Testis (tissue), 5 donors: ENCODE measurements around the gene CISD2. TPM values are rescaled to one million over a fixed set of nuclear protein-coding genes. Genes with fewer than 3 reads are reported as not detected.
A peak's percentile ranks its signal among the peaks of the same experiment; 100 is the strongest.
"Not testable (repeated sequence)": the region's sequence is repeated elsewhere in the genome, so short reads cannot be mapped to it uniquely, and the experiment has no call there.

ENCODE experiments used
- DNase-seq: peaks from one replicate; pipeline ENCODE4 v3.0.0-alpha.2; 2019
- H3K27ac ChIP-seq, 2 donors: fragments of 200-600 bp; sonication (generic); one replicate each; pipeline ENCODE4 v1.5.1; 2019
- H3K27me3 ChIP-seq: fragments of 200-600 bp; sonication (generic); one replicate; pipeline ENCODE4 v1.5.1; 2019
- H3K36me3 ChIP-seq: fragments of 200-600 bp; sonication (generic); one replicate; pipeline ENCODE4 v1.5.1; 2017; ENCODE audit warnings: low read depth; ENCODE audit errors: missing control alignments
- H3K4me1 ChIP-seq: fragments of 200-600 bp; sonication (generic); one replicate; pipeline ENCODE4 v1.5.1; 2019
- H3K4me3 ChIP-seq, 2 donors: fragments of 200-600 bp; sonication (generic); one replicate each; pipeline ENCODE4 v1.5.1; 2017 to 2019
- H3K9me3 ChIP-seq: fragments of 200-600 bp; sonication (generic); one replicate; pipeline ENCODE4 v1.5.1; 2017
- POLR2A ChIP-seq: fragments of 450-650 bp; IDR thresholded peaks from one replicate; pipeline ENCODE4 v1.6.1; 2017; ENCODE audit warnings: antibody characterized with exemption, mild to moderate bottlenecking, moderate library complexity
- WGBS, 2 donors: methylation state at CpG; one replicate each; pipeline ENCODE4 v1.1.5; 2018; 5-methylcytosine and 5-hydroxymethylcytosine counted together
- intact Hi-C: fragments of 100-400 bp; cut with DNase I; formaldehyde crosslinking; loops from one replicate; pipeline ENCODE4 v1.15.1; 2023; ENCODE audit warnings: low total_unique reads
- long read RNA-seq, 2 donors: transcript quantifications; one replicate each; lab custom pipeline, GENCODE V29; 2026
- polyA plus RNA-seq: library from polyadenylated mRNA; stranded (reverse); fragments of 350-450 nt; fragmentation: Illumina TruSeq; extraction: RNeasy Lipid Tissue Mini Kit (QIAGEN cat#74804); gene quantifications from one replicate; pipeline ENCODE4 v1.2.3, GENCODE V29; 2014; ENCODE audit warnings: low read depth, low replicate concordance; ENCODE audit not compliant: insufficient read depth
- total RNA-seq, 2 donors: library from RNA; depleted of rRNA; stranded (reverse); fragments of >200 nt; gene quantifications; one replicate each; pipeline ENCODE4 v1.2.3, GENCODE V29; 2016
- TF ChIP-seq, protein P1 (sequence below), 3 experiments: fragments of 450-650 bp in 2 of 3; fragments of 200-600 bp in 1 of 3; sonication (generic) in 1 of 3; IDR thresholded peaks; one replicate each; pipeline ENCODE4 v1.5.1; 2016 to 2019; ENCODE audit warnings: antibody characterized with exemption in 3 of 3, mild to moderate bottlenecking in 2 of 3, moderate library complexity in 1 of 3

CISD2 gene, protein sequence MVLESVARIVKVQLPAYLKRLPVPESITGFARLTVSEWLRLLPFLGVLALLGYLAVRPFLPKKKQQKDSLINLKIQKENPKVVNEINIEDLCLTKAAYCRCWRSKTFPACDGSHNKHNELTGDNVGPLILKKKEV
- total RNA-seq, result 10 to 100 TPM in 1 of 2 donors, 1 to 10 TPM in 1; 8.4 to 10.3 TPM
- polyA plus RNA-seq, result 19.4 TPM
- long read RNA-seq, donor 1, full-length matches to known transcripts, result 45 of 45 reads
- long read RNA-seq, donor 1, partial matches to known transcripts, result 0 of 45 reads
- long read RNA-seq, donor 1, other reads (novel, unspliced or antisense), result 0 of 45 reads
- long read RNA-seq, donor 2, full-length matches to known transcripts, result 29 of 29 reads
- long read RNA-seq, donor 2, partial matches to known transcripts, result 0 of 29 reads
- long read RNA-seq, donor 2, other reads (novel, unspliced or antisense), result 0 of 29 reads

DNA sequence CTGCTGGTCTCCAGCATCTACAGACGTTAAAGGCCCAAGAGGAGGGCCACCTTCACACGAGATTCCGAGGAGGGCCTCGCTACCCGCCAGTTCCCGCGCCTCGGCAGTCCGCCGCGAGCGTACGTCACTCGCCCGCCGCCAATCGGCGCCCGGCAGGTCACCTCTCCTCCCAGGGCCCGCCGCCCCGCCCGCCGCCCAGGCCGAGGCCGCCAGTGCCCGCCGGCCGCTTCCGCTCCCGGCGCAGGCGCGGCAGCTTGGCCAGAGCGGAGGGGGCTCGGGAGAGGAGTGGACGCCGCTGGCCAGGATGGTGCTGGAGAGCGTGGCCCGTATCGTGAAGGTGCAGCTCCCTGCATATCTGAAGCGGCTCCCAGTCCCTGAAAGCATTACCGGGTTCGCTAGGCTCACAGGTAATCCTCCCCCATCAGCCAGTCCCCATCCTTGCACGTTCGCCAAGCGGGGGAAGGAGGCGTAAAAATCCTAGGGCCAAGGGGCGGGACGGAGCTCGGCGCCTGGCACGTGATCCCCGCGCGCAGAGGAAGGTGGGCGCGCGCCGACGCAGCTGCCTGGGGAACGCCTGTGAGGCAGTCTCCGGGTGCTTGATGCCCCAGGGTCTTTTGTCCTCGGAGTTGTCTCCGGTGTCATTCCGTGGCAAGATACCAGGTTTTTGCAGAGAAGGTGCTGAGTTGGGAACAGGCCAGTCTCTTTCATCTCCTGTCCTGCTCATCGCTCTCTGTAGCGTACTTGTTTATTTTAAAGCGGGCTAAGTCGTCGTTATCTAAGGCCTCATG, at the start of gene CISD2:
TSS of gene CISD2 (plus strand) at position 212 of the 788 bp plus-strand sequence. CDS start at position 305, 93 bp downstream.
- Histone ChIP-seq H3K4me3 (peak within 1 kb of the TSS; percentile 68 to 85), H3K36me3 (no peaks in the 10 kb centered on the region), H3K4me1 (no peaks in the 10 kb centered on the region), H3K9me3 (no peaks in the 10 kb centered on the region), H3K27ac (peak within 1 kb of the TSS; percentile 98), H3K27me3 (no peaks in the 10 kb centered on the region)
- peak; percentile 93 for DNase-seq
- WGBS, 2 donors, result 0% methylated on average over 69 of the region's 71 CpGs; no CpG with 5 or more reads in 1 of the 2 donors
- intact Hi-C loops, result loop anchor here (5.0 kb wide), 1 partner anchor 42 kb away; the partner anchor contains the start of gene UBE2D3
- TF ChIP-seq POLR2A, result peak; percentile 60
- TF ChIP-seq, protein P1, sequence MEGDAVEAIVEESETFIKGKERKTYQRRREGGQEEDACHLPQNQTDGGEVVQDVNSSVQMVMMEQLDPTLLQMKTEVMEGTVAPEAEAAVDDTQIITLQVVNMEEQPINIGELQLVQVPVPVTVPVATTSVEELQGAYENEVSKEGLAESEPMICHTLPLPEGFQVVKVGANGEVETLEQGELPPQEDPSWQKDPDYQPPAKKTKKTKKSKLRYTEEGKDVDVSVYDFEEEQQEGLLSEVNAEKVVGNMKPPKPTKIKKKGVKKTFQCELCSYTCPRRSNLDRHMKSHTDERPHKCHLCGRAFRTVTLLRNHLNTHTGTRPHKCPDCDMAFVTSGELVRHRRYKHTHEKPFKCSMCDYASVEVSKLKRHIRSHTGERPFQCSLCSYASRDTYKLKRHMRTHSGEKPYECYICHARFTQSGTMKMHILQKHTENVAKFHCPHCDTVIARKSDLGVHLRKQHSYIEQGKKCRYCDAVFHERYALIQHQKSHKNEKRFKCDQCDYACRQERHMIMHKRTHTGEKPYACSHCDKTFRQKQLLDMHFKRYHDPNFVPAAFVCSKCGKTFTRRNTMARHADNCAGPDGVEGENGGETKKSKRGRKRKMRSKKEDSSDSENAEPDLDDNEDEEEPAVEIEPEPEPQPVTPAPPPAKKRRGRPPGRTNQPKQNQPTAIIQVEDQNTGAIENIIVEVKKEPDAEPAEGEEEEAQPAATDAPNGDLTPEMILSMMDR (IDR thresholded peaks at IDR 0.05), result no peak

DNA sequence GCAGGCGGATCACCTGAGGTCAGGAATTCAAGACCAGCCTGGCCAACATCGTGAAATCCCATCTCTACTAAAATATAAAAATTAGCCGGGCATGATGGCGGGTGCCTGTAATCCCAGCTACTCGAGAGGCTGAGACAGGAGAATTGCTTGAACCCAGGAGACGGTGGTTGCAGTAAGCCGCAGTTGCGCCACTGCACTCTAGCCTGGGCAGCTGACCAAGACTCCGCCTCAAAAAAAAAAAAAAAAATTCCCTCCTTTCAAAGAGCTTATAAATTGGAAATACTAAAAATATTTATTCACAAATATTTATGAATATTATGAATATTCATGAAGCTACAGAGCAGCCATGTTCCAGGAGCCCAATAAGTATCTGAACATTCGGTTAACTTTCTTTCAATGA, 49.7 kb upstream of the CISD2 start:
- WGBS, 2 donors, result 90 to 94% methylated on average over 10 of the region's 10 CpGs
- H3K9me3 ChIP-seq, H3K27me3 ChIP-seq, H3K36me3 ChIP-seq, intact Hi-C loops, H3K4me3 ChIP-seq, DNase-seq, H3K27ac ChIP-seq: not testable (repeated sequence)
- H3K4me1 ChIP-seq, result peaks cover 52% of the 10 kb centered on the region

DNA sequence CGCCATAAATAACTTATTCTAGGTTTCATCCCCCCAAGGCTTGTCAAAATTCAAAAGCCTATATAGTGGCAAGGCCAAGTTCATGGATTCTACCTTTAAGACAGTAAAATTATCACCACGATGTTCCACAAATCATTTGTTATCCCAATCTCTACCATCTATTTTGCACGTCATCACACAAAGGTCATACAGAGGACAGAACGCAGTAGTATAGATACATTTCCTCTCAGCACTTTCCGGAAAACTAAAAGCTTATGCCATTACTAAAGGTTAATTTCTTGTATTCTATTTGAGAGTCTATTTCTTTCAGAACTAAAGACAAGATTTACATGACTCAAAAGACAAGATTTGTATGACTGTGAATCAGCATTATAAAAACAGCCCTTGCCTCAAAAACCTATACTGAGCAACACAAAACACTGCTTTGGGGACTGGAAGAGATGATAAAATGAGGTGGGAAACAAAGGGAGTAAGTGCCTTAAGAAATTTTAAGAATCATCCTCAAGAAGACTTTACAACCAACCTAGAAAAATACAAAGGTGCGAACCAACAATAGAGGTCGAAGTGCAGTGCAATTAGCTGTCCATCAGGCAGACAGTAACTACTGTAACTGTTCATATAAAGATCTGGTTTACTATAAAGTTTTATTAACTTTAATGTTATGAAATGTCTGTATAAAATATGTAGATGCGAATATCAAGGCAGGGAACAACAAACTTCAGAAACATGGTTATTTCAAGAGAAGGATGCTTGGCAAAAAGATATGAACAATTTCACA, 49.0 kb upstream of the CISD2 start:
- intact Hi-C loops, result no loop called here

DNA sequence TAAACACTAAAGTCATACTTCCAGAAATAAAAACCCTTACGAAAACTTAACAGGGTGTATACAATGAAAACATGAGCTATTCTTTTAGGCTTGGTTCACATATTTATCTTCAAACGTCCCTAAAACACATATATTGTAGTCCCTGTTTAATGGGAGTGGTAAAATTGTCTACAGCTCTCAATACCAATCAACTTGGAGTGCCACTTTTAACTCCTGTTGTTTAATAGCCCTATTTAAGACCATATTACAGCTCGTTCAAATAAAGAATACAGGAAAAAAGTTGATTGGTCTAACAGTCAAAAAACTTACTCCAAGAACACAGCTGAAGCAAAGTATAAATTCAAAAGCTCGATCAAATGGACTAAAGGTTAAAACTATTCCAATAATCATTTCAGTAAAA, 45.3 kb upstream of the CISD2 start:
- 29% methylated on average over 4 of the region's 4 CpGs for WGBS, 2 donors
- Histone ChIP-seq H3K4me3 (no peak overlapping the region), H3K9me3 (no peaks in the 10 kb centered on the region), H3K27me3 (no peaks in the 10 kb centered on the region), H3K4me1 (peaks cover 38% of the 10 kb centered on the region), H3K36me3 (no peaks in the 10 kb centered on the region), H3K27ac (peak overlapping the region in 1 of 2 donors; percentile 100)
- intact Hi-C loops, result no loop called here
- no peak for DNase-seq
- TF ChIP-seq POLR2A, result no peak
- TF ChIP-seq, protein P1 (IDR thresholded peaks at IDR 0.05), result no peak

More for the DNA sequence above, 49.0 kb upstream of the CISD2 start:
- H3K27me3 ChIP-seq, result no peaks in the 10 kb centered on the region
- TF ChIP-seq POLR2A, result no peak
- no peak overlapping the region for H3K27ac ChIP-seq
- no peak for DNase-seq
- WGBS, 2 donors, result 70 to 79% methylated on average over 8 of the region's 8 CpGs
- H3K9me3 ChIP-seq, result no peaks in the 10 kb centered on the region
- no peak overlapping the region for H3K4me3 ChIP-seq
- peaks cover 53% of the 10 kb centered on the region for H3K4me1 ChIP-seq
- H3K36me3 ChIP-seq, result no peaks in the 10 kb centered on the region

DNA sequence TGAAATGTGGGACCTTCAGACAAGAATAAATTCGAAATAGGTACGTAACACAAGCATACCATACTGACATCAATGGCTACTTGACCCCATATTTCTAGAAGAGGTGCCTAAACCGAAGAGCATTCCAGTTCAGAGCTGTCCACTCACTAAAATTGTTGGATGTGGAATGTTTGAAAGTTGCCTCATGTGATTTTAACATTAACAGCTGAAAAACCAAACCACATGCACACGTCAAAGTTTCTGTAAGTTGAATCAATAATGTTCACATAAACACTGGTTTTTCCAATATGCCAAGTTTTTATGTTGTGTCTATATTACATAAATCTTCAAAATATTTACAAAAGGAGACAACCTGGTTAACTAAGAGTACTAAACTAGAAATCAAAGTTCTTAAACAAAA, 44.9 kb upstream of the CISD2 start:
- DNase-seq, result no peak
- Histone ChIP-seq H3K4me1 (peaks cover 40% of the 10 kb centered on the region), H3K27ac (peak overlapping the region in 1 of 2 donors; percentile 100), H3K27me3 (no peaks in the 10 kb centered on the region), H3K36me3 (no peaks in the 10 kb centered on the region), H3K9me3 (no peaks in the 10 kb centered on the region), H3K4me3 (no peak overlapping the region)
- intact Hi-C loops, result no loop called here
- 44 to 45% methylated on average over 4 of the region's 4 CpGs for WGBS, 2 donors
- TF ChIP-seq POLR2A, result no peak
- TF ChIP-seq, protein P1 (IDR thresholded peaks at IDR 0.05), result no peak
